CD1c-positive myeloid dendritic cell (primary cell): Measurements from ENCODE around the gene CYBC1.
A peak's percentile ranks its signal among the peaks of the same experiment; 100 is the strongest.

Experiments
- DNase-seq: peaks from one replicate; pipeline ENCODE4 v3.0.0-alpha.2; 2016; ENCODE audit errors: extremely low spot score

Gene CYBC1

GRCh38 chr17:82450357-82451106 is at the start of gene CYBC1:
CYBC1 (minus strand) TSS chr17:82450752; CDS start chr17:82449254, 1,498 bp downstream.
- peak; percentile 99 for DNase-seq

DNA sequence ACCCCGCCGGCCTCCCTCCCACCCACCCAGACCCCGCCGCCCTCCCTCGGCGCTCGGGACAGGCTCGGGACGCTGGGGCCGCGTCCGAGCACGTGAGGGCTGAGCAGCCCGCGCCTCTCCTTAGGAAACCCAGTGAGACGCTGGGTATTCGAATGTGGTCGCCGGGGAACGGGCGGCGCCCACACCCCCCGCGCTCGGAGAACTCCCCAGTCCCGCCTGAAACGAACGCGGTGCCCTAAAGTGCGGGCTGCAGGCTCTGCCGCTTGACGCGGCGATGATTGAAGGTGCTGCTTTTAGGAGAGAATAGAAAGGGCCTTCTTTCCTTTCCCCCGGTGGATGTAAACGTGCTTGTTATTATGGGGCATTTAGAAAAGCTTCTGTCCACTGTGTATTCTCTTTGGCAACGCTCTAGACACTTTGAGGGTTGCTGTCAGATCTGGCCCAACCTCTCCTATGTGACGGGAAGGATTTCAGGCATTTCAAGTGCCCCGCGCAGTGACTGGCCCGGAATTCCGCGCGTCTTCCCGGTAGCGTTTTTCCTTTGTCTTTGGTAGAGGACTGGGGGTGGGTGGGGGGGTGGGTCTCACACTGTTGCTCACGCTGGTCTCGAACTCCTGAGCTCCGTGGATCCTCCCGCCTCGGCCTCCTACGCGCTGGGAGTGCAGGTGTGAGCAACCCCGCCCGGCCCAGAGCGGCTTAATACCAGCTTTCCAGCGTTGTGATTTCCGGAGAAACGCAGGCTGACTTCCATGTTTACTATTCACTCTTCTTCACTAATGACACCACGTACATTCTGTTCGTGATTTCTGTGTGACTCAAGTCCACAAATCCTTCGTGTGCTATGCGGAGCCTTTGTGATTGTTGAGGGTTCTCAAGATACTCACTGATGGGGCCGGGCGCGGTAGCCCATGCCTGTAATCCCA is 47.2 kb upstream of the CYBC1 start:
- peak; percentile 55 for DNase-seq

DNA sequence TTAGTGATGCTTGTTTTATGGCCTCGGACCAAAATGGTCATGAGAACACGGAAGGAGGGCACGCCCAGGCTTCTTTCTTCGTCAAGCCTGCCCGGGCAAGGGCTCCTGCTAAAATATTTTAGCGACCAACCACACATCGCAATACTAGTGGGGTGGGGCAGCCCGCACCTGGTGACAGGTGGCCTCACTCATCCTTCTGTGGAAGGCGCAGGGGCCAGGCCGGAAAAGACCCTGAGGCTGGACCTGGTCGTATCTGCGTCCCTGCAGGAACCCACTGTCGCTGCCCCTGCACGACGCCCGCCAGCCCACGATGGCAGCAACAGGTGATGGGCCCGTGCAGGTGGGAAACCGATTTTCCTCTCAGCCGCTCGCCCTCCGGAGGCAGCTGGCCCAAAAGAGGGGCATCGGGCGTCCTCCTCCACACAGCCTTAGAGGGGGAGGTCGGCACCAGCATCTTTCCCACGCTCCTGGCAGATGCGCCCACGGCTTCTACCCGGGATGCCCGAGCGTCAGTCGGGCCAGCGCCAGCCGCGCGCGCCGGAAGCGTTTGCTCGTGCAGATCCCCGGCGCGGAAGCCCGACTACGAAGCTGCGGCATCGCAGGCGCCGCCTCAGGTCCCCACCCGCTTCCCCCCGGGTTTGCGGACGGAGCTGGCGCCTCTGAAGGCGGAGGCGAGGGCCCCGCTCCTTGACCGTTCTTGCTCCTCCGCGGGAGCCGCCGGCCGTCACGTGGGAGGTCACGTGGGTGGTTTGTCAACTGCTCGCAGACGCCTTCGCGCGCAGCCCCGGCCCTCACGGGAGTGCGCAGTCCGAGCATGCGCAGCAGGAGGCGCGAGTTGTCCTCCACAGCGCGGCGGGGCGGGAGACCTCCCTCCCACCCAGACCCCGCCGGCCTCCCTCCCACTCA is 46.2 kb upstream of the CYBC1 start:
- DNase-seq: peak; percentile 96

DNA sequence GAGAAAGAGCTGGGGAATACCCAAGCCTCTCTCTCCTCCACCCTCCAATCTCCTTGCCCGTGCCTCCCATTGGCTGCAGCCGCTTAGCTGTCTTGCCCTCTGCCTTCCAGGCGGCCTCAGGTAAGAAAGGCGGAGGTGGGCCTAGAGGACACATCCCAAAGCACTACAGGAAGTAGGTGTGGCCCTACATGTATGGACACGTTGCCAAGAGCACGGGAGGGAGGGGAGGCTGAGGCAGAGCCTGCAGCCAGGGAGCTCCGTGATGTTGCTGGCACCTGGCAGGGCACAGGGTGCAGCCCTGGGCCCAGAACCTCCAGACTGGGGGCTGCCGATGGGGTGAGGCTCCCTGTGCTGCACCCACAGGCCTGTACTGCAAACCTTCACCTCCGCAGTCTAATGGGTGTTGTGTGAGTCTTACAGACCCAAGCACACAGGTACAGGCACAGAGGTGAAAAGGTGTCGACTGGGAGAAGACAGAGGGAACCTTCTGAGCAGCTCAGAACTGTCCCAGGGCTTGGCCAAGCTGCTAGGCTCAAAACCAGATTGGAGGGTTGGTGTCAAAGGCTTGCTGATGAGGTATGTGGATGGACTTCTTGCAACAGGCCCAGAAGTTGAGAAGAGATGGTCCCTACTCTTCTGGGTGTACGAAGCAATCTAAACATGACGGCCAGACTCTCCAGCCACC is 45.4 kb upstream of the CYBC1 start:
- DNase-seq: no peak

DNA sequence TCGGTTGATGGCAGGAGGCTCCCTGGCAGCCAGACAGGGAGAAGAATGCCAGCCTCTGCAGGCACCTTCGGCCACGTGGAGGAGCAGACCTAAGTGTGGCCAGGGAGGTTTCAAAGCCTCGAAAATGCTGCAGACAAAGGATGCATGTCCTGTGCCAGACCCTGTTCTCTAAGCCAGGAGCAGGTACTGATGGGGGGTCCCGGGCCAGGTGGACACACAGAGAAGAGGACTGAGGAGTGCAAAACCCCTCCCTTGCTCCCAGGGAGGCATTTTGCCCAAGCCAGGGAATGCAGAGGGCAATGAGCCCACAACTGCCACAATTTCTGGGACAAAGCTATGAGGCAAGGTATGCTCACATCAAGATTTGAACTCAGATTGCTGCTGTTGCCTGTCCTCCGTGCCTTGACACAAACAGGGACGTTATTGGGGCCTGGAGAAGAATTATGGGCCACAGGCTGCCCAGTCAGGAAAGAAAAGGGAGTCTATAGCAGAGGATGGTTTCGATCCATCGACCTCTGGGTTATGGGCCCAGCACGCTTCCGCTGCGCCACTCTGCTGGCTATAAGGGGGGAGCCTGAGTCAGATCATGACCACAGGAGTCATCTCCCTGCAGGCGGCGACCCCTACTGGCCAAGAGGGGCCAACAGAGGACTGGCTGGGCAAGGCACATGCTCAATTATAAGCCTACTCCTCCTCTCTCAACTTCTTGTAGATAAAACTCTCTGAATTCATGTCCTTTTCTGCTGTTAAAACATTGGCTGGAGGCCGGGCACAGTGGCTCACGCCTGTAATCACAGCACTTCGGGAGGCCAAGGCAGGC is 43.9 kb upstream of the CYBC1 start:
- DNase-seq: peak; percentile 89

- DNase-seq: no peak
Observed at GRCh38 chr17:82493226-82493781, 42.8 kb upstream of the CYBC1 start.

GRCh38 chr17:82492643-82493225 is 42.2 kb upstream of the CYBC1 start:
- no peak for DNase-seq

DNA sequence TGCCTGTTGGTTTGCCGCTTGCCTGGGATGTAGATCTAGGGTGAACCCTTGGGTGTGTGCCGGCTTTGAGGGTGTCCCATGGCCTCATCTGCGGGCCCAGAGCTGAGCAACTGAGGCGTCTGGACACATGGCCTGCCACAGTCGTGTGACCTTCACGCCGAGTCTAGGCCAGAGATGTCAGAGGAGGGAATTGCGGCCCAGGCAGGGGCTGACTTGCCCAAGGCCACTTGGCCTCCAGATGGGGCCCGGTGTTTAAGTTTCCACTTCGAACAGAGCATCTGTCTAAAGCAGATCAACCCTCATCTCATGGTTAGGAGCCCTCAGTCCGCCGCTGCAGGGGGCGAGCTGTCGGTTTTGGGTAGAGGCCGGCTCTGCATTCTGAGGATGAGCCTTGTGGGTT is 41.0 kb upstream of the CYBC1 start:
- no peak for DNase-seq

- DNase-seq: no peak
Observed at GRCh38 chr17:82491196-82491530, 40.6 kb upstream of the CYBC1 start.

GRCh38 chr17:82490512-82491195 is 40.1 kb upstream of the CYBC1 start:
- DNase-seq: no peak

GRCh38 chr17:82489851-82490511 is 39.4 kb upstream of the CYBC1 start:
- no peak for DNase-seq

DNA sequence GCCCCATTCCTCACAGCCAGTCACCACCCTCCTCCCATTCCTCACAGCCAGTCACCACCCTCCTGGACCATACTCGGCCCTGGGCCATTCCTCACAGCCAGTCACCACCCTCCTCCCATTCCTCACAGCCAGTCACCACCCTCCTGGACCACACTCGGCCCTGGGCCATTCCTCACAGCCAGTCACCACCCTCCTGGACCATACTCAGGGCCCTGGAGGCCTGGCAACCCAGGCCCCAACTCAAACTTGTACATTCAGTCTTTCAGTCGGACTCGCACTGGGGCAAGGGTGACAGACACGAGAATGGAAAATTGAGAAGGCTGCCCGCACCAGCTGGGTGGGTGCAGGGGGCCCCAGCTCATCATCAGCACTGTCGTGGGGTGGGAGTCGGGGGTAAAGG is 38.6 kb upstream of the CYBC1 start:
- no peak for DNase-seq

DNA sequence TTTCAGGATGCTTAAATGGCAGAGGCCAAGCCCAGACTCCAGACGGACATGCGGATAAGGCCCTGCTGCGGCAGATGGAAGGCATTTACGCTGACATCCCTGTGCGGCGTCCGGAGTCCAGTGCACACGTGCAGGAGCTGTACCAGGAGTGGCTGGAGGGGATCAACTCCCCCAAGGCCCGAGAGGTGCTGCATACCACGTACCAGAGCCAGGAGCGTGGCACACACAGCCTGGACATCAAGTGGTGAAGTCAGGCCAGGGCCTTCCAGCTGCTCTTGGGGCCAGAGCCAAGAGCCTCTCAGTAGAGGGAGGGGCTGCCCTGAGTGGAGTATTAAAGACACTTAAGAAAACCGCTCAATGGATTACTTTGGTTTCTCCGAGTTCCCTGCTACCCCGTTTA is 37.4 kb upstream of the CYBC1 start:
- no peak for DNase-seq

DNA sequence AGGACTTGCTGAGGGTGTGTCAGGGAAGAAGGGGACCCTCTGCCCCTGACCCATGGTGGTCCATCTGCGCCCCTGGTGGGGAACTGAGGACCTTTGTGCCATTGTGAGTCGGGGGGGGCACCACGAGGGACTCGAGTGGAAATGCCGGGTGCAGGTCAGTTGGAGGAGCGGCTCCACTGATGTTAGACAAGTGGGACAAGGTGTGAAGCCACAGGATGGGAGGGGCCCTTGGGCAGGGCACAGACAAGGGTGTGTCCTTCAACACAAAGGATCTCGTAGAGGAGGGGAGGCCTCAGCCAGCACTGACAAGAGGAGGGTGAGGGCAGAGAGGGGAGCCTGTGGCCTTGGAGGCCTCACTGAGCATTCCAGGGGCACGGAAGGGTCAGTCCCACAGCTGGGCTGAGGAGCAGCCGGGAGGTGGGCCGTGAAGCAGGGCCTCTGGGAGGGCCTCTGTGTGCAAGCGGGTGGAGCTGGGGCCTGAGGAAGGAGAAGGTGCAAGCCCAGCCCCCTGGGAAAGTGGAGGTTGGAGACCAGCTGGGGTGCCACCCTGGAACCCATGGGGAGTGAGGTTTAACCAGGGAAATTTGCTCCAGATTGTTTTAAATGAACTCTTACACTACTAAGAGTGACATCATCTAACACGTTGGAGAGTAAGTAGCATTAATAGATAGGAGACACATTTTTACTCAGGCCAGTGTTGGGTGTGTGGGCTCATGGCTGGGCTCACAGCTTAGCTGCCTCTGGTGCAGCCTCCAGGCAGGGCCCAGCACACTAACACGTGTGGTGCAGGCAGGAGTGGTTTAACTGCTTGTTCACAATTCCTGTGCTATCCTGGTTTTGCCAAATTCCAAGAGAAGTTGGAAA is 35.9 kb upstream of the CYBC1 start:
- no peak for DNase-seq

DNA sequence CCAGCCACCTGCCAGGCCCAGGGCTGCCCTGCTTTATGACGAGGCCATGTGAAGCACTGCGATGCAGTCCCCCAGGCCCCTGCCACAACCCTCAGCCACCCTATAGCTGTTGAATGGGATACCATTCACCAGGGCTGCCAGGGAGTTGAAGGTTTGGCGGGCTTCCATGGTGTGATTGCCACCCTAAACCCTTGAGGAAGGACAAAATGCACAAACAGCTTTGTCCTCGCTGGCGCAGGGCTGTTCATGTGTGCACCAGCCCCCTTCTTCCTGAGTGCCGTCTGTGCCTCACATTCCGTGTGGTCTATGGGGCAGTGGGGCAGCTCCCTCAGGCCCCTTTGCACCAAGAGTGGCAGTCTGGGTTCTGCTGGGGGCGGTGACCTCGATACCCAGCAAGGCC is 33.3 kb upstream of the CYBC1 start:
- DNase-seq: no peak

- DNase-seq: no peak
Observed at GRCh38 chr17:82483204-82483660, 32.7 kb upstream of the CYBC1 start.

DNA sequence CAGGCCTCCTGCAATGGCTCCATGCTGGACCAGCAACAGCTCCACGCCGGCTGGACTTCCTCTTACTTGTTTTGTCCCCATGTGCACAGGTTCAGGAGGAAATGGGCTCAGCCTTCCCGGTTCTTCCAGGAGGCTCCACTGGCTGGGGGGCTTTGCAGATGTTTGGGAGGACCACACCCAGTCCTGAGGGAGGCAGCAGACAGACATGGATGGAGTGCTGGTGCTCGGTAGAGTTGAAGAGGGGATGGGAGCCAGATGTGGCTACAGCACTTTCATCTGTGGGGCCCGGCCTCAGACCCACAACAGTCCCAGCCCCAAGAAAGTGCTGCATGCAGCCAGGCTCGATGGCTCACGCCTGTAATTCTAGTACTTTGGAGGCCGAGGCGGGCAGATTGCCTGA is 29.8 kb upstream of the CYBC1 start:
- no peak for DNase-seq

GRCh38 chr17:82479602-82480001 is 29.1 kb upstream of the CYBC1 start:
- no peak for DNase-seq
